HG02759 (cell line): ENCODE measurements around the gene RTL9.
A peak's percentile ranks its signal among the peaks of the same experiment; 100 is the strongest.
"Not testable (repeated sequence)": the region's sequence is repeated elsewhere in the genome, so short reads cannot be mapped to it uniquely, and the experiment has no call there.

Source experiments
- ATAC-seq: cut with Tn5 transposase; IDR thresholded peaks from one replicate; pipeline ENCODE4 v1.9.1; 2021; ENCODE audit warnings: mild to moderate bottlenecking, moderate library complexity; ENCODE audit not compliant: unreplicated experiment

The RTL9 gene

GRCh38 chrX:110358548-110358947 lies at the start of gene RTL9:
Gene RTL9, plus strand, starts transcription at chrX:110358848. Its CDS starts 91,770 bp downstream, at chrX:110450618.
- ATAC-seq = no peak

DNA sequence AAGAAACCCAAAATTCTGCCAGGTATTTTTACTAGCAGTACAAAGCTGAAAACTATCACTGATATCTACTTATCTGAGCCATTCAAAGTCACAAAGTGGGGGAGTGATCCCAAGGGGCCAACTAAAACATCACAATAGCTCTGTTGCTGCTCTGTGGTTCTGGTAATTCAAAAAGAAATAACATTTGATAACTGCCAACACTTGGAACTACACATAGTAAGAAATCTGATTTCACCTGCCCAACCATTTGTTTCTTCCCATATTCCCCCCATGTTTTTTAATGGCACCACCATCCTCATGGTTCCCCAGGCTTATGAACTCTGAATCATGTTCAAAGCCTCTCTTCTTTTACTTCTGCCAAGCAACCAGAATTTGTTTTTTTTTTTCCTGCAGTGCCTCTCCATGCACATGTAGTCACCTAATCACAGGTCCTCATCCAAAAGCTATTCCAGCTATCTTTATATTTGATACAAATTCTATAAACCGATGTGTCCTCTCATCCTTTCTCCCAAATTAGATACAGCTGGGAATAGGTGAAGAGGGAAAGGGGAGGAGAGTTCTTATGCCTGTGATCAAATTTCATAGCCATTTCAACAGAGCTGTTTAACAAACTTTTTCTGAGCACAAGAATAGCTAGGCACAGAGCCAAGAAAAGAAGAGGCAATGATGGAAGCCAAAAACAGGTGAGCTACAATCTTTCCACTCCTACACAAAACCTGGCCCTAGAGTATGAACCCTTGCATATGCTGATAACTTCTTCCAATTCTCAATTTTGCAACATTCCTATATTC lies 48.5 kb upstream of the RTL9 start:
- peak; percentile 16 for ATAC-seq

DNA sequence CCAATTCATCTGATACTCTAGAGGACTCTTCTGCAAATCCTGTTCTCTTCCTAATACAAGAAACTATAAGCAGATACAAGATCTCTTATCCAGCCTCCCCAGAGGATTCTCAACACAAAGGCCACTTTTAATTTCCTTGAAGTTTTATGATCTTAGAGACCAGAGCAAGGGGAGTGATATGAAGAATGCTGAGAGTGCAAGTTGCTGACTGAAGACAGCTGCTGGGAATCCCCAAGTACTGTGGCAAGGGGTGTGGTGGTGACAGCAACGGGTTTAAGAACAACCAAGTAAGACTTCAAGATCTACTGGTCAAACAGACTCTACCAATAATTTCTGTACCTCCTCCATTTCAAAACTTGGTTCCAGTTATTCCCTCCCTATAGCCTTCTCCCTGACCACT lies 47.8 kb upstream of the RTL9 start:
- peak; percentile 96 for ATAC-seq

DNA sequence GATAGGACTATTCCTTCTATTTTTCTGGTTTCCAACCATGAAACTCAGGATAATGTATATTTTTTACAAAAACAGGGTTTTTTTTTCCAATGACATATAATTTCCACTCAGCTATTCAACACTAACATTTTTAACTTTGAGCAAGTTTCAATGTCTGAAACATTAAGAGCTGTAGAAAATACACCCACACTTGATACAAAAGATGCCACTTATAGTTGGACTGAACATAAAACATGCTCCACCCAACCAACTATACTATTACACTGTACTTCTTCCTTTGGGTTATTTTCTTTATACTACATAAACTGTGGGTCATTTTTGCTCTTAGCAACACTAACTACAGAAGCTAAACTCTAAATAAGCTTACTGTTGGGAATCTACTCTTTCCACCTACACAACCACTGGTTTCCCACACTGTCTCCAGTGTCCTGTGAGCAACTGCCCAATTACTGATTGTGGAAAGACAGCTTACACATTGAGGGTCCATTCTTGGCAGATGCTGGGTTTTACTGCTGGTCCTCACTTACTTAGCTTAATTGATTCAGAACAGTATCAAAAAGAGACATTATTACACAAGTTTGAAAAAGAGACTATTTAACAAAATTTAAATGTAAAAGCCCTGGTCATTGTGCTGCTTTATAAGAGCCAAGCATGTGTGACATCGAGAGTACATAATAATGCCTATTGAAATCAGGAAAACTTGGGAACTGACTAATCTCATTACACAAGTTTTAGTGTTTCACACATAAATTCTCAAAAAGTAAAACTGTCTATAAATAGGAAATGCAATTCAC lies 47.0 kb upstream of the RTL9 start:
- ATAC-seq = no peak

DNA sequence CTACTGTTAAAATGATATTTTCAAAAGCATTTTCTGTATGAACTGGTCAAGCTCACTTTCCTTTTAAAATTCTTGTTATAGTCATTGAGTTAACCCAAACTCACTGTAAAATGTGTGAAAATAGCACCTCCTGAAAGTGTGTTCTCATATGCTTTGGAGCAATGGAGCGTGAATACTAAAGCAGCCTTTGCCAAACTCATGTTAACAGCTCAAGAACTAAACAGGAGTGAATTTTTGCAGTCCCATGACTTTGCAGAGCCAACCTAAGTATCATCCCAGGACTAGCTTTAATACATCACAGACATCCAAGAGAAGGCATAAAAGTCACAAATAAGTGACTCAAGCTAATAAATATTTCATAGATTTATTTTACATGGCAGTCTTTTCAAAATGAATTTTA lies 43.1 kb upstream of the RTL9 start:
- no peak for ATAC-seq

DNA sequence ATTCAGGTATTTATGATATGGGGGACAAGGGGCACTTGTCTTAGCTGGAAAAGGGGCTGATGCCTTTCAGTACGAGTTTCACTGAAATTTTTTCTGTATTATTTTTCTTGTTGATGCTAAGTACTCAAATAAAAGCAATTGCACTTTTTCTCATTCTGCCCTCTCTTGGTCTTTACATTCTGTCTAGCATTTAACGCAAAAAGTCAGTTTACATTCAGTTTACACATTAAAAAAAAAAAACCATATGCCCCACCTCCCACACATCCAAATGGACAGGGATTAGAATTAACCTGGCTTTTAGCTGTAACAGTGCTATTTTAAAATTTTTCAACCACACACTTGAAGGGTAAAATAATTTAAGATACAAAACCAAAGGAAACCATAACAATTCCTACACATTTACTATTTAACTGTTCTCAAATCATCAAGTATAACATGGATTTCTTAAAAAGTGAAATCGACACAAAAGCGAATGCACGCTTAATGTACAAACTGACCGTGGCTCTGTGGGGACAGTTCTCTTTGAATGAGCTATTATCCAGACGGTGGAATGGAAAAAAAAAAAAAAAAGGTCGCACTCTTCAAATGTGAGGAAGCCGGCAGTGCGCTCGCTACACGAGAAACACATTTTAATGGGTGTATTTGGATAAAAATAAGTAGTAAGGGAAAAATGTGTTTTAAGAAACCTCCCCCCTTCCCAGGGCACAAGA lies 42.1 kb upstream of the RTL9 start:
- ATAC-seq = no peak

DNA sequence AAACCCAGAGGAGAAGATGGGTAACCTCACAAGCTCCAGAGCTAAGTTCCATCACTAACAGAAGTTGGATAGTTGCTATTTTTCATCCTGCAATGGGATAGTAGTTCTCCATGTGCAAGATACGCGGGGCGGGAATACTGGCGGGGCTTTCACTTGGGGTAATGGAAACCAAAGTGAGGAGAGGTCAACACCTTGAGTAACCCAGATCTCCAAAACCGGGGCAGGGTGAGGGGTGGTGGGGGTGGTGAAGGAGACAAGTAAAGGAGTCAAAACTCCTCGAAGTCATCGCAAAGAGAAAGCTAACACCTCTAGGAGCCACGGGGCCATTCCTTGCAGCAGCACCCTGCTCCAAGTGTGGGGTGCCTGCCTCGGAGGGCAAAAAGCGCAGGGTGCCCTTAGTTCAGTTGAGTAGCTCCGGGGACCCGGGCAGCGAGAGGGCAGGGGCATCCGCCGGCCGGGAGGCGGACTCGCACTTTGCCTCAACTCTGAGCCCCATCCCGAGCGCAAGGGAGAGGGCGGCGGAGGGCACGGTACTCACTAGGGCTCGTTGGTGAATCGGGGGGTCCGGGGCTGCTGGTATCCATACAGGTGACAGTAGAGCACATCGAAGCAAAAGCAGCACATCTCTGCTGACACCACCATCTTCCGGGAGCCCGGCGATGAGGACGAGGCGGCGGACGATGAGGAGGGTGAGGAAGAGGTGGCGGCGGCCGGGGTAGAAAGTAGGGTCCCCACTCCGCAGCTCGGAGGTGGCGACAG lies 41.4 kb upstream of the RTL9 start:
- peak; percentile 24 for ATAC-seq

- ATAC-seq = peak; percentile 83
These were observed 40.6 kb upstream of the RTL9 start, which contains the start of gene AMMECR1 for GRCh38 chrX:110317820-110318663. Gene AMMECR1, minus strand, starts transcription at chrX:110318085. Its CDS starts 14 bp downstream, at chrX:110318071.

- ATAC-seq = no peak
These were observed 40.0 kb upstream of the RTL9 start for GRCh38 chrX:110318664-110318968.

GRCh38 chrX:110320381-110320987 lies 38.2 kb upstream of the RTL9 start:
- ATAC-seq = no peak

DNA sequence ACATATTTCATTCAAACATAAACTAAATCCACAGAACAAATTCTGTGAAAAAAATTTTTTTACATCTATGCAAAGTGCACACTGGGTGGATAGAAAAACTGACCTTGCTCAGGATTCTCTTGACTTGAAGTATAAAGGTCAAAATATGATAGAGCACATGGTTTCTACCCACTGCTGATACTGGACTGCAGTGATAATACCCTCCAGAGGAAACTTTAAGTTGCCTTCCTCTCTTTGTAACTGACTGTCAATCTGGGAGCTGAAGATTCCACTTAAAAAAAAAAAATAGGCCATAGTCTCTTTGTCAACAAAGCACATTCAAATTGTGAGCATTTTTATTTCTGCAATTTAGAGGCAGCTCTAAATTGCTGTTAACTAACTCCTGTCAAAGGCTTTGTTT lies 37.6 kb upstream of the RTL9 start:
- no peak for ATAC-seq

DNA sequence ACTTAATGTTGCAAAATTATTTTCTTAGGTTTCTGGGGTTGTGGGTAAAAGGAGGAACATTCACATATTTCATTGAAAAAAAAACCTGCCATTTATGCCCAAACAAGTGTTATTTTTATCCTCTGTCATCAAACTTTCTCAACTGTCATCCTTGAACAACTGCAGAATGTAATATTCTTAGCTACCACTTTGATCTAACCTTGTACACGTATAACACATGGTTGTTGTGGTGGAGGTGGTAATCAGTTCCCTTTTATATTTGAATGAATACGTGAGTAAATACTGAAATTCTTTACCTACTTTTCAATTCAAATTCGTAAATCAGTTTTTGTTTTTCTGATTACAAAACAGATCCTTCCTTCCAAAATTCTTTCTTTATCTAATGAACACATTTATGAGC lies 37.0 kb upstream of the RTL9 start:
- no peak for ATAC-seq

GRCh38 chrX:110322603-110323002 lies 36.0 kb upstream of the RTL9 start:
- ATAC-seq = no peak

- ATAC-seq = no peak
These were observed 31.9 kb upstream of the RTL9 start for GRCh38 chrX:110326712-110327111.

DNA sequence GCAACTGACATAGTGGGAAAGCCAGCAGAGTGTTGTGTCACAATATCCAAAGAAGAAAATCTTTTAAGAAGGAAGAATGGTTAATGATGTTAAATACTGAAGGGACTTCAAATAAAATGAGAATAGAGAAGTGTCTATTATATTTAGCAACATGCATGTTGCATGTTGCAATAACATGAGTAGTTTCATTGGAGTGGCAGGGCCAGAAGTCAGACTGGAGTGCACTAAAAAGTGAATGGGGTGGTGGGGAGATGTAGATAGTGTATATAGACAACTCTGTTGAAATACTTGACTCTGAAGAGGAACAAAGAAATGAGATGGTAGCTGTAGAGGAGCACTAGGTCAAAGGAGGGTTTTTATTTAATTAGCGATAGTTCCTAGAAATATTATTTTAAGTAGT lies 31.3 kb upstream of the RTL9 start:
- ATAC-seq = no peak

DNA sequence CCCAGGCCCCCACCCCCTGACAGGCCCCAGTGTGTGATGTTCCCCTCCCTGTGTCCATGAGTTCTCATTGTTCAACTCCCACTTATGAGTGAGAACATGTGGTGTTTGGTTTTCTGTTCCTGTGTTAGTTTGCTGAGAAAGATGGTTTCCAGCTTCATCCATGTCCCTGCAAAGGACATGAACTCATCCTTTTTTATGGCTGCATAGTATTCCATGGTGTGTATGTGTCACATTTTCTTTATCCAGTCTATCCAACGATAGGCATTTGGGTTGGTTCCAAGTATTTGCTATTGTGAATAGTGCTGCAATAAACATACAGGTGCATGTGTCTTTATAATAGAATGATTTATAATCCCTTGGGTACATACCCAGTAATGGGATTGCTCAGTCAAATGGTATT lies 30.0 kb upstream of the RTL9 start:
- ATAC-seq = not testable (repeated sequence)

GRCh38 chrX:110331444-110332030 lies 27.1 kb upstream of the RTL9 start:
- no peak for ATAC-seq

- not testable (repeated sequence) for ATAC-seq
These were observed 25.2 kb upstream of the RTL9 start for GRCh38 chrX:110333458-110333857.

DNA sequence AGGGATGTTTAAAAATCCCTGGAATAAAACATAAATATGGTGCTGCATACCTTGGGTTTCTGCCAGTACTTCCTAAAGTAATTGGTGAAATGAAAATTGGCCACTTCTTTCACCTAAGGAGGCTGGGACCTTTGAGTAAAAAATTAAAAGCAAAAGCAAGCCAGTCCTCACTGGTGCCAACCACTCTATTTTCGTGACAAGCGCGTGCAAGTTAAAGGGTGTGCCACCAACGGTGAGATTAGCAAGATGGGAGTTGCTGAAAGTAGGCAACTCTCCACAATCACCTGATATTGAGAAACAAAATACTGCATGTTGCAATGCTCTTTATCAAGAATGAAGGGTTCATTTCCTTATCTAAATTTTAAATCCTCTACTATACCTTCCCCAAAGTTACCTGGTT lies 19.7 kb upstream of the RTL9 start:
- no peak for ATAC-seq
